Measurements from ENCODE around the gene PLCL2. TPM values are rescaled to one million over a fixed set of nuclear protein-coding genes. Genes with fewer than 3 reads are reported as not detected.
"Not testable (repeated sequence)": the region's sequence is repeated elsewhere in the genome, so short reads cannot be mapped to it uniquely, and the experiment has no call there.

Gene PLCL2
- total RNA-seq, 1 experiment from 2014 or later: 3.0 TPM

DNA sequence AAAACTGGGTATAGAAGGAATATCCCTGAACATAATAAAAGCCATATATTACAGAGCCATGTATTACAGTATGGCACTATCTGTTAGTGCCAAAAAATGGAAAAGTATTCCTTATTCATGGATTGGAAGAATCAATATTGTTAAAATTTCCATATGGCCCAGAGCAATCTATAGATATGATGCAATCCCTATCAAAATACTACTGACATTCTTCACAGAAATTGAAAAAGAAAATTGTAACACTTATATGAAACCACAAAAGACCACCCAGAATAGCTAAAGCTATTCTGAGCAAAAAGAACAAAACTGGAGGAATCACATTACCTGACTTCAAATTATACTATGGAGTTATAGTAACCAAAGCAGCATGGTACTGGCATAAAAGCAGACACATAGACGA is 218.8 kb downstream of the PLCL2 start:
- ChIA-PET CTCF (no interaction called here), POLR2A (no interaction called here)
- Histone ChIP-seq H3K4me3 (ENCODE audit: low read depth in 2 of 2, low read length in 2 of 2) (no peak overlapping the region), H3K27ac (ENCODE audit: low read length) (no peak overlapping the region), H3K27me3 (ENCODE audit: control insufficient read depth, insufficient read depth, low read length) (no peaks in the 10 kb centered on the region), H3K4me1 (ENCODE audit: control insufficient read depth, insufficient read depth, low read length) (no peaks in the 10 kb centered on the region), H3K36me3 (ENCODE audit: control insufficient read depth, insufficient read depth, low read length) (no peaks in the 10 kb centered on the region), H3K9me3 (ENCODE audit: control insufficient read depth, insufficient read depth, low read depth, low read length) (no peaks in the 10 kb centered on the region)
- TF ChIP-seq, protein P1, sequence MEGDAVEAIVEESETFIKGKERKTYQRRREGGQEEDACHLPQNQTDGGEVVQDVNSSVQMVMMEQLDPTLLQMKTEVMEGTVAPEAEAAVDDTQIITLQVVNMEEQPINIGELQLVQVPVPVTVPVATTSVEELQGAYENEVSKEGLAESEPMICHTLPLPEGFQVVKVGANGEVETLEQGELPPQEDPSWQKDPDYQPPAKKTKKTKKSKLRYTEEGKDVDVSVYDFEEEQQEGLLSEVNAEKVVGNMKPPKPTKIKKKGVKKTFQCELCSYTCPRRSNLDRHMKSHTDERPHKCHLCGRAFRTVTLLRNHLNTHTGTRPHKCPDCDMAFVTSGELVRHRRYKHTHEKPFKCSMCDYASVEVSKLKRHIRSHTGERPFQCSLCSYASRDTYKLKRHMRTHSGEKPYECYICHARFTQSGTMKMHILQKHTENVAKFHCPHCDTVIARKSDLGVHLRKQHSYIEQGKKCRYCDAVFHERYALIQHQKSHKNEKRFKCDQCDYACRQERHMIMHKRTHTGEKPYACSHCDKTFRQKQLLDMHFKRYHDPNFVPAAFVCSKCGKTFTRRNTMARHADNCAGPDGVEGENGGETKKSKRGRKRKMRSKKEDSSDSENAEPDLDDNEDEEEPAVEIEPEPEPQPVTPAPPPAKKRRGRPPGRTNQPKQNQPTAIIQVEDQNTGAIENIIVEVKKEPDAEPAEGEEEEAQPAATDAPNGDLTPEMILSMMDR (IDR thresholded peaks at IDR 0.05): no peak
- TF ChIP-seq, protein P2, sequence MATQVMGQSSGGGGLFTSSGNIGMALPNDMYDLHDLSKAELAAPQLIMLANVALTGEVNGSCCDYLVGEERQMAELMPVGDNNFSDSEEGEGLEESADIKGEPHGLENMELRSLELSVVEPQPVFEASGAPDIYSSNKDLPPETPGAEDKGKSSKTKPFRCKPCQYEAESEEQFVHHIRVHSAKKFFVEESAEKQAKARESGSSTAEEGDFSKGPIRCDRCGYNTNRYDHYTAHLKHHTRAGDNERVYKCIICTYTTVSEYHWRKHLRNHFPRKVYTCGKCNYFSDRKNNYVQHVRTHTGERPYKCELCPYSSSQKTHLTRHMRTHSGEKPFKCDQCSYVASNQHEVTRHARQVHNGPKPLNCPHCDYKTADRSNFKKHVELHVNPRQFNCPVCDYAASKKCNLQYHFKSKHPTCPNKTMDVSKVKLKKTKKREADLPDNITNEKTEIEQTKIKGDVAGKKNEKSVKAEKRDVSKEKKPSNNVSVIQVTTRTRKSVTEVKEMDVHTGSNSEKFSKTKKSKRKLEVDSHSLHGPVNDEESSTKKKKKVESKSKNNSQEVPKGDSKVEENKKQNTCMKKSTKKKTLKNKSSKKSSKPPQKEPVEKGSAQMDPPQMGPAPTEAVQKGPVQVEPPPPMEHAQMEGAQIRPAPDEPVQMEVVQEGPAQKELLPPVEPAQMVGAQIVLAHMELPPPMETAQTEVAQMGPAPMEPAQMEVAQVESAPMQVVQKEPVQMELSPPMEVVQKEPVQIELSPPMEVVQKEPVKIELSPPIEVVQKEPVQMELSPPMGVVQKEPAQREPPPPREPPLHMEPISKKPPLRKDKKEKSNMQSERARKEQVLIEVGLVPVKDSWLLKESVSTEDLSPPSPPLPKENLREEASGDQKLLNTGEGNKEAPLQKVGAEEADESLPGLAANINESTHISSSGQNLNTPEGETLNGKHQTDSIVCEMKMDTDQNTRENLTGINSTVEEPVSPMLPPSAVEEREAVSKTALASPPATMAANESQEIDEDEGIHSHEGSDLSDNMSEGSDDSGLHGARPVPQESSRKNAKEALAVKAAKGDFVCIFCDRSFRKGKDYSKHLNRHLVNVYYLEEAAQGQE (IDR thresholded peaks at IDR 0.05; ENCODE audit: insufficient read depth in 1 of 2, low read depth in 2 of 2, low read length in 1 of 2): no peak
- TF ChIP-seq TCF7L2 (IDR thresholded peaks at IDR 0.05; ENCODE audit: low read depth, low read length) (no peak), SIN3A (IDR thresholded peaks at IDR 0.05; ENCODE audit: borderline replicate concordance, insufficient read depth, low read depth, low read length) (no peak)
- DNase-seq (ENCODE audit: low read depth, low spot score) (no peak), ATAC-seq (no peak)
- in situ Hi-C loops (cut with HindIII; ENCODE audit: low pct_unique_long_range_greater_than_20kb, low sequenced_read_pairs): no loop called here
- BruUV-seq (replicated peaks): no TSS peak
- intact Hi-C loops (cut with micrococcal nuclease; ENCODE audit: unreplicated experiment): no loop called here

DNA sequence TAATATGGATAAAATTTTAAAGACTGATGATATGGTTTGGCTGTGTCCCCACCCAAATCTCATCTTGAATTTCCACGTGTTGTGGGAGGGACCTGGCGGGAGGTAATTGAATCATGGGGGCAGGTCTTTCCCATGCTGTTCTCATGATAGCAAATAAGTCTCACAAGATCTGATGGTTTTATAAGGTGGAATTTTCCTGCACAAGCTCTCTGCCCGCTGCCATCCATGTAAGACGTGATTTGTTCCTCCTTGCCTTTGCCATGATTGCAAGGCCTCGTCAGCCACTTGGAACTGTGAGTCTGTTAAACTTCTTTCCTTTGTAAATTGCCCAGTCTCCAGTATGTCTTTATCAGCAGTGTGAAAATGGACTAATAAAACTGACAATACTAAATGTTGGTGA is 222.0 kb downstream of the PLCL2 start:
- H3K4me3 ChIP-seq (ENCODE audit: low read depth in 2 of 2, low read length in 2 of 2); H3K27me3 ChIP-seq (ENCODE audit: control insufficient read depth, insufficient read depth, low read length); in situ Hi-C loops (cut with HindIII; ENCODE audit: low pct_unique_long_range_greater_than_20kb, low sequenced_read_pairs); intact Hi-C loops (cut with micrococcal nuclease; ENCODE audit: unreplicated experiment); H3K36me3 ChIP-seq (ENCODE audit: control insufficient read depth, insufficient read depth, low read length); CTCF ChIA-PET; H3K9me3 ChIP-seq (ENCODE audit: control insufficient read depth, insufficient read depth, low read depth, low read length); BruUV-seq (replicated peaks); H3K4me1 ChIP-seq (ENCODE audit: control insufficient read depth, insufficient read depth, low read length); DNase-seq (ENCODE audit: low read depth, low spot score); H3K27ac ChIP-seq (ENCODE audit: low read length); ATAC-seq; POLR2A ChIA-PET: not testable (repeated sequence)

DNA sequence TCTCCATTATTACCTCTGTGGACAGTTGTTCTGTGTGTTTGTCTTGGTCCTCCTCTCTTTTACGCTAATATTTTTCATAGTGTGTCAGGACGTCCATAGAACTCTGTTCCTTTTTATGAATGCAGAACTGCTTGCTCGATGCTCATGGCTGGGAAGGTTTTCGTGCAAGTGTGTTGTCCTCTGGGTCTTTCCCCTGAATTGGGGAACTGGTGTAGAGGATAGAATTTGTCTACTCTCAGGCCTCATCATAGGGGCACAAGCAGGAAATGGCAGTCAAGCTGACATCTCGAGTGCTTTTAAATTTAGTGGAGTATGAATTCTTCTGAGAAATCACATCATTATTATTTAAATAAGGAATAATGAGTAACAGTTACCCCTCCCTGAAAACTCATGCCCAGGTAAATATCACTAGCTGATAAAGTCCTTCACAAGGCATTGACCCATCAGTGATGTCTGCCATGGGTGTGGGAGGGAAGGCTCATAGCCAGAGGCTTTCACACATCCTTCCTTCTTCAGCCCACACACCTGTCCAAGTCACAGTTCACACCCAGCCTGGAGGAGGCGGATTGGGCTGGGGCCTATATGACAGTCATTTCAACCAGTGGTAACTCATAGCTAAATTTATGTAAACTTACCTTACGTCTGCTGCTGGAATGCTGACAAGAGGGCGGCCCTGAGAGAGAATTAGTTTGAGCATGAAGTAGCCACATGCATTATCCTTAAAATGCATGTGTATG is 226.1 kb downstream of the PLCL2 start:
- ATAC-seq: no peak
- H3K36me3 ChIP-seq (ENCODE audit: control insufficient read depth, insufficient read depth, low read length): no peaks in the 10 kb centered on the region
- BruUV-seq (replicated peaks): no TSS peak
- H3K27ac ChIP-seq (ENCODE audit: low read length): no peak overlapping the region
- in situ Hi-C loops (cut with HindIII; ENCODE audit: low pct_unique_long_range_greater_than_20kb, low sequenced_read_pairs) (no loop called here), intact Hi-C loops (cut with micrococcal nuclease; ENCODE audit: unreplicated experiment) (no loop called here)
- DNase-seq (ENCODE audit: low read depth, low spot score): no peak
- H3K4me1 ChIP-seq (ENCODE audit: control insufficient read depth, insufficient read depth, low read length): no peaks in the 10 kb centered on the region
- no peak overlapping the region for H3K4me3 ChIP-seq (ENCODE audit: low read depth in 2 of 2, low read length in 2 of 2)
- H3K27me3 ChIP-seq (ENCODE audit: control insufficient read depth, insufficient read depth, low read length): no peaks in the 10 kb centered on the region
- no peak for TF ChIP-seq SIN3A (IDR thresholded peaks at IDR 0.05; ENCODE audit: borderline replicate concordance, insufficient read depth, low read depth, low read length)
- TF ChIP-seq, protein P2 (IDR thresholded peaks at IDR 0.05; ENCODE audit: insufficient read depth in 1 of 2, low read depth in 2 of 2, low read length in 1 of 2): no peak
- no peak for TF ChIP-seq POLR2AphosphoS5 (IDR thresholded peaks at IDR 0.05; ENCODE audit: low read depth, low read length)
- TF ChIP-seq, protein P1 (IDR thresholded peaks at IDR 0.05): no peak
- TF ChIP-seq TCF7L2 (IDR thresholded peaks at IDR 0.05; ENCODE audit: low read depth, low read length): no peak
- ChIA-PET CTCF (no interaction called here), POLR2A (no interaction called here)
- no peaks in the 10 kb centered on the region for H3K9me3 ChIP-seq (ENCODE audit: control insufficient read depth, insufficient read depth, low read depth, low read length)

Data from Panc1 (cell line).